WTC11 (cell line): Measurements from ENCODE around the gene RYR1. TPM values are rescaled to one million over a fixed set of nuclear protein-coding genes. Genes with fewer than 3 reads are reported as not detected.

ENCODE experiments used
- ATAC-seq: fragments of 200-7000 bp; cut with Tn5 transposase; 2 replicates; pipeline ENCODE4 v1.10.0; 2021; ENCODE audit warnings: mild to moderate bottlenecking, moderate library complexity
- CTCF ChIA-PET: fragments of 300-600 bp; sonication (Branson Sonifier 250); formaldehyde crosslinking; loops from one replicate; lab custom pipeline; 2021; ENCODE audit warnings: antibody characterized with exemption; lab: Charles Lee
- POLR2A ChIA-PET: fragments of 350-600 bp; sonication (Branson Sonifier 250); formaldehyde crosslinking; loops from one replicate; lab custom pipeline; 2021; ENCODE audit warnings: antibody characterized with exemption; lab: Charles Lee
- DNase-seq: peaks from one replicate; pipeline ENCODE4 v3.0.0; 2021; ENCODE audit warnings: low spot score
- H3K27ac Mint-ChIP-seq: 2 replicates; pipeline ENCODE4 v1.8.0; 2021; ENCODE audit warnings: mixed read lengths
- H3K27me3 Mint-ChIP-seq: 2 replicates; pipeline ENCODE4 v1.8.0; 2021; ENCODE audit warnings: low read depth, mild to moderate bottlenecking, moderate library complexity, mixed read lengths
- H3K36me3 Mint-ChIP-seq: 2 replicates; pipeline ENCODE4 v1.8.0; 2021; ENCODE audit warnings: mixed read lengths
- H3K4me1 Mint-ChIP-seq: 2 replicates; pipeline ENCODE4 v1.8.0; 2022; ENCODE audit warnings: mixed read lengths
- H3K4me3 Mint-ChIP-seq: 2 replicates; pipeline ENCODE4 v1.8.0; 2021; ENCODE audit warnings: mild to moderate bottlenecking, moderate library complexity, mixed read lengths
- H3K9me3 Mint-ChIP-seq: 2 replicates; pipeline ENCODE4 v1.8.0; 2021; ENCODE audit warnings: mixed read lengths
- CREB1 ChIP-seq: sonication (generic); formaldehyde crosslinking; IDR thresholded peaks from 2 replicates; pipeline ENCODE4 v1.8.0; 2023; ENCODE audit warnings: mild to moderate bottlenecking, missing genetic modification reagents
- FOXJ3 ChIP-seq: sonication (generic); formaldehyde crosslinking; IDR thresholded peaks from 2 replicates; pipeline ENCODE4 v1.9.0; 2021; ENCODE audit warnings: missing genetic modification reagents, mild to moderate bottlenecking, borderline replicate concordance
- FOXP1 ChIP-seq: sonication (generic); formaldehyde crosslinking; IDR thresholded peaks from 2 replicates; pipeline ENCODE4 v1.8.0; 2022; ENCODE audit warnings: missing genetic modification reagents, mild to moderate bottlenecking, moderate library complexity, borderline replicate concordance
- IRF2 ChIP-seq: sonication (generic); formaldehyde crosslinking; IDR thresholded peaks from 2 replicates; pipeline ENCODE4 v1.8.0; 2022; ENCODE audit warnings: low read depth, missing genetic modification reagents, borderline replicate concordance
- NFE2L1 ChIP-seq: sonication (generic); formaldehyde crosslinking; IDR thresholded peaks from 2 replicates; pipeline ENCODE4 v1.8.1; 2023; ENCODE audit warnings: missing genetic modification reagents
- NR1H2 ChIP-seq: sonication (generic); formaldehyde crosslinking; IDR thresholded peaks from 2 replicates; pipeline ENCODE4 v1.9.0; 2021; ENCODE audit warnings: mild to moderate bottlenecking, moderate library complexity, missing genetic modification reagents
- PRRX2 ChIP-seq: fragments of 250-450 bp; sonication (Bioruptor Pico); IDR thresholded peaks from 2 replicates; pipeline ENCODE4 v1.8.0; 2021; ENCODE audit warnings: mild to moderate bottlenecking
- RELA ChIP-seq: sonication (generic); formaldehyde crosslinking; IDR thresholded peaks from 2 replicates; pipeline ENCODE4 v1.8.1; 2022; ENCODE audit warnings: missing genetic modification reagents, mild to moderate bottlenecking, borderline replicate concordance
- TEAD1 ChIP-seq: sonication (generic); formaldehyde crosslinking; IDR thresholded peaks from 2 replicates; pipeline ENCODE4 v1.8.0; 2022; ENCODE audit warnings: mild to moderate bottlenecking, missing genetic modification reagents
- ZNF532 ChIP-seq: fragments of 250-450 bp; sonication (Bioruptor Pico); IDR thresholded peaks from 2 replicates; pipeline ENCODE4 v1.9.0; 2021; ENCODE audit warnings: mild to moderate bottlenecking, borderline replicate concordance
- total RNA-seq: library from RNA; stranded (reverse); gene quantifications from 3 replicates; pipeline ENCODE4 v1.2.3, GENCODE V29; 2021
- TF ChIP-seq, protein P1 (sequence below): sonication (generic); formaldehyde crosslinking; IDR thresholded peaks from 2 replicates; pipeline ENCODE4 v1.8.0; 2022; ENCODE audit warnings: missing genetic modification reagents
- TF ChIP-seq, protein P2 (sequence below): sonication (generic); formaldehyde crosslinking; IDR thresholded peaks from 2 replicates; pipeline ENCODE4 v1.8.0; 2022; ENCODE audit warnings: mild to moderate bottlenecking, missing genetic modification reagents

RYR1 gene
- total RNA-seq, 1 experiment from 2014 or later: 24.2 TPM

- 0 out of 2 replicates have a peak, but pooled peaks cover 2% of the 10 kb centered on the region for H3K4me1 Mint-ChIP-seq
- ChIA-PET CTCF (interaction anchor here (0.6 kb wide), 1 partner anchor 109 kb away, joined by 3 read pairs; no protein-coding TSS in a partner anchor), POLR2A (no interaction called here)
- no peaks in the 10 kb centered on the region for H3K27me3 Mint-ChIP-seq
- H3K36me3 Mint-ChIP-seq: peaks cover 8% of the 10 kb centered on the region
- DNase-seq (no peak), ATAC-seq (no peak)
- H3K9me3 Mint-ChIP-seq: no peaks in the 10 kb centered on the region
- no peak overlapping the region; the same call in 1 of the 2 replicates for H3K27ac Mint-ChIP-seq
- no peak for TF ChIP-seq RELA
- TF ChIP-seq TEAD1 (CRISPR knock-in tag): no peak
- no peak for TF ChIP-seq FOXJ3 (CRISPR knock-in tag)
- TF ChIP-seq, protein P1, sequence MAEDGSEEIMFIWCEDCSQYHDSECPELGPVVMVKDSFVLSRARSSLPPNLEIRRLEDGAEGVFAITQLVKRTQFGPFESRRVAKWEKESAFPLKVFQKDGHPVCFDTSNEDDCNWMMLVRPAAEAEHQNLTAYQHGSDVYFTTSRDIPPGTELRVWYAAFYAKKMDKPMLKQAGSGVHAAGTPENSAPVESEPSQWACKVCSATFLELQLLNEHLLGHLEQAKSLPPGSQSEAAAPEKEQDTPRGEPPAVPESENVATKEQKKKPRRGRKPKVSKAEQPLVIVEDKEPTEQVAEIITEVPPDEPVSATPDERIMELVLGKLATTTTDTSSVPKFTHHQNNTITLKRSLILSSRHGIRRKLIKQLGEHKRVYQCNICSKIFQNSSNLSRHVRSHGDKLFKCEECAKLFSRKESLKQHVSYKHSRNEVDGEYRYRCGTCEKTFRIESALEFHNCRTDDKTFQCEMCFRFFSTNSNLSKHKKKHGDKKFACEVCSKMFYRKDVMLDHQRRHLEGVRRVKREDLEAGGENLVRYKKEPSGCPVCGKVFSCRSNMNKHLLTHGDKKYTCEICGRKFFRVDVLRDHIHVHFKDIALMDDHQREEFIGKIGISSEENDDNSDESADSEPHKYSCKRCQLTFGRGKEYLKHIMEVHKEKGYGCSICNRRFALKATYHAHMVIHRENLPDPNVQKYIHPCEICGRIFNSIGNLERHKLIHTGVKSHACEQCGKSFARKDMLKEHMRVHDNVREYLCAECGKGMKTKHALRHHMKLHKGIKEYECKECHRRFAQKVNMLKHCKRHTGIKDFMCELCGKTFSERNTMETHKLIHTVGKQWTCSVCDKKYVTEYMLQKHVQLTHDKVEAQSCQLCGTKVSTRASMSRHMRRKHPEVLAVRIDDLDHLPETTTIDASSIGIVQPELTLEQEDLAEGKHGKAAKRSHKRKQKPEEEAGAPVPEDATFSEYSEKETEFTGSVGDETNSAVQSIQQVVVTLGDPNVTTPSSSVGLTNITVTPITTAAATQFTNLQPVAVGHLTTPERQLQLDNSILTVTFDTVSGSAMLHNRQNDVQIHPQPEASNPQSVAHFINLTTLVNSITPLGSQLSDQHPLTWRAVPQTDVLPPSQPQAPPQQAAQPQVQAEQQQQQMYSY: no peak
- TF ChIP-seq, protein P2, sequence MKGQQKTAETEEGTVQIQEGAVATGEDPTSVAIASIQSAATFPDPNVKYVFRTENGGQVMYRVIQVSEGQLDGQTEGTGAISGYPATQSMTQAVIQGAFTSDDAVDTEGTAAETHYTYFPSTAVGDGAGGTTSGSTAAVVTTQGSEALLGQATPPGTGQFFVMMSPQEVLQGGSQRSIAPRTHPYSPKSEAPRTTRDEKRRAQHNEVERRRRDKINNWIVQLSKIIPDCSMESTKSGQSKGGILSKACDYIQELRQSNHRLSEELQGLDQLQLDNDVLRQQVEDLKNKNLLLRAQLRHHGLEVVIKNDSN (CRISPR knock-in tag): no peak
- no peak overlapping the region for H3K4me3 Mint-ChIP-seq
Observed at GRCh38 chr19:38524369-38524768, 90.9 kb downstream of the RYR1 start.

GRCh38 chr19:38524994-38525634 is 91.6 kb downstream of the RYR1 start:
- ATAC-seq: no peak

More at GRCh38 chr19:38524994-38525634, 91.6 kb downstream of the RYR1 start:
- no peak overlapping the region for H3K27ac Mint-ChIP-seq
- ChIA-PET CTCF (interaction anchor here (0.6 kb wide), 1 partner anchor 109 kb away, joined by 3 read pairs; no protein-coding TSS in a partner anchor), POLR2A (no interaction called here)
- 0 out of 2 replicates have a peak, but pooled peaks cover 2% of the 10 kb centered on the region for H3K4me1 Mint-ChIP-seq
- no peaks in the 10 kb centered on the region for H3K9me3 Mint-ChIP-seq
- H3K36me3 Mint-ChIP-seq: peaks cover 8% of the 10 kb centered on the region
- no peak overlapping the region for H3K4me3 Mint-ChIP-seq
- no peaks in the 10 kb centered on the region for H3K27me3 Mint-ChIP-seq
- TF ChIP-seq CREB1 (CRISPR knock-in tag) (no peak), ZNF532 (CRISPR knock-in tag) (no peak), NR1H2 (CRISPR knock-in tag) (no peak), FOXP1 (CRISPR knock-in tag) (no peak), IRF2 (CRISPR knock-in tag) (no peak), PRRX2 (no peak), NFE2L1 (CRISPR knock-in tag) (no peak)
- no peak for DNase-seq
